Sciatic nerve (tissue), 2 donors: ENCODE results near the gene MAPKAP1. TPM values are rescaled to one million over a fixed set of nuclear protein-coding genes. Genes with fewer than 3 reads are reported as not detected.

Source experiments
- ATAC-seq: fragments of 200-7000 bp; cut with Tn5 transposase; one replicate; pipeline ENCODE4 v1.9.1; 2020; ENCODE audit warnings: mild to moderate bottlenecking, moderate library complexity
- DNase-seq: peaks from one replicate; pipeline ENCODE4 v3.0.0-alpha.2; 2020; ENCODE audit warnings: low spot score
- intact Hi-C: fragments of 100-400 bp; cut with DNase I; formaldehyde crosslinking; loops from one replicate; pipeline ENCODE4 v1.14.2; 2022
- total RNA-seq: library from RNA; stranded (reverse); fragmentation: NEBNext Ultra II Directional; extraction: Animal tissue kit (Norgen Biotek cat#: 25700); gene quantifications from one replicate; pipeline ENCODE4 v1.2.1, GENCODE V29; 2021
- donor health status: DM: no; HTN: no; CAD: no.
- donor health status: DM: no; HTN: no; CAD: no.

Gene MAPKAP1
- total RNA-seq, 1 donor from 2014 or later: 54.6 TPM

DNA sequence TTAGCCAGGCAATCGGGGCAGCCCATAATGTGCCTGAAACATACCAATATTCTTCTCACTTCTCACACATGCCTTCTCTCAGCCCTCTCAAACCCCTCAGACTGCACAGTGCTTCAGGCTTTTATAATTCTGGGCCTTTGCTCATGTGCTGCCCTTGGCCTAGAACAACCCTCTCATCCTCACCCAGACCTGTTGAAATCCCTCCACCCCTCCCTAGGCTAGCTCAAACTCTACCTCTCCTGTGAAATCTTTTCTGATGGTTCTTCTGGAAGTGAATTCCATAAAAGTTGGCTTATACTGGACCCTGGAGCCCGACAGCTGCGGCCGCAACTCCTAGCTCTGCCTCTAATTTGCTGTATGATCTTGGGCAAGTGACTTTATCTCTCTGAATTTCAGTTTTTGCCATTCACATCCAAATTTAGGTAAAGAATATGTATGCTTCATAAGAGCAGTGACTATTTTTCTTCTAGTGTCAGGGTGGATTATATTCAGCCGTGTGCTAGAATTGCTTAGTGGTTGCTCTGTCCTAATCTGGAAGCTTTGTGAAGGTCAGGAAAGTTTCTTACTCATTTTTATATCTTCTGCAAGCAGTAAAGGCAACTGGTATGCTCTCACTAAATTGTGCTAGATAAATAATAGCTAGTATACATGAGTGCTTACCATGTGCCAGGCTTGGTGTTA lies 221.4 kb downstream of the MAPKAP1 start:
- intact Hi-C loops: no loop called here
- ATAC-seq (peak; percentile 38), DNase-seq (no peak)

- ATAC-seq (peak; percentile 76), DNase-seq (no peak)
- intact Hi-C loops: no loop called here
Observed at GRCh38 chr9:125484350-125485282, 222.4 kb downstream of the MAPKAP1 start.

- ATAC-seq: no peak
- intact Hi-C loops: no loop called here
Observed at GRCh38 chr9:125483697-125484096, 223.3 kb downstream of the MAPKAP1 start.

DNA sequence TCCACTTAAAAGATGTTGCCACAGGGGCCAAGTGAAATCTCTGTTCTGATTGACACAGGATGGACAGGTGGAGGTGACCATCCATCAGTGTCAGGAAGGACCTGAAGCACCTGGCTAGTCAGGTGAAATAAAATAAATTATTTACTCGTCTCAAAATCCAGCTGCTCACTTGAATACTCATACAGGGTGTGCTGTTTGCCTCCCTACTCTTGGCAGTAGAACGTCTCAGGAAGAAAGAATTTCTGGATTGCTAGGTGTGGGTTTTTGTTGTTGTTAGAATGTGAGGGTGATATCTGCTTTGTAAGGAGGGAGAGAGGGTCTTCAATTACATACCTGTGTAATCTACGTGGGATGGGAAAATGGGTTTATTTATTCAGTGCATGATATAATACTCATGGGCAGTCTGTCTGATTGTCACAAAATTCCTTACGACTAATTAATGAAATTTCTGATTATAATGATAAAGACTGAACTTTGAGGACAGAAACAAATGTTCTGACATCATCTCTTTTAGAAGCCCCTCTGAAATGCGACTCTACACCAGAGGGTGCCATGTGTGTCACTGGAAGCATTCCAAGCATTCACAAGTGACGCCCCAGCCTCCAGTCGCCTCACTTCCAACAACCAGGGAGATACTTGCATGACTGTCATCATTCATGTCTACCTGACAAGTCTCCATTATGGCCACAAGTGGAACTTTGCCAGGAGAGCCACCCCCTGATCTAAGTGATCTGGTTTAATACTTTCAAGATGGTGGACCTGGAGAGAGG lies 227.0 kb downstream of the MAPKAP1 start:
- DNase-seq (no peak), ATAC-seq (no peak)
- intact Hi-C loops: no loop called here

More at GRCh38 chr9:125483697-125484096, 223.3 kb downstream of the MAPKAP1 start:
- no peak for DNase-seq

- no peak for DNase-seq
- intact Hi-C loops: no loop called here
- no peak for ATAC-seq
Observed at GRCh38 chr9:125477089-125477544, 229.9 kb downstream of the MAPKAP1 start.

DNA sequence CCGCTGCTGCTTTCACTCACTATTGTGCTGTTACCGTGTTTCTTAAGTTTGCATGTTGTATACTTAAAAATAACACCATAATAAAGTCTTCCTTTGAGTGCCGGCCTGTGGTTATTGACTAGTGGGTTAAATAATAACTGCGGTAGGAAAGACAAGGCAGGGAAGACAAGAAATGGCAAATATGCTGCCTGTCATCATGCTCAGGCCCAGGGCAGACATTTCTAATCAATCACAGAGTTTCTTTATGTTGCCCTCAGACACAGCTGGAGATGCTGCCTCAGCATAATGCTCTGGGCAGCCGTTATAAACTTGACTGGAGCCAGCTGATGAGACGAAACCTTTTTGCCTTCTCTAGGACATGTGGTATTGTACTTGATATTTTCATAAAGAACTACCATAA lies 230.4 kb downstream of the MAPKAP1 start:
- intact Hi-C loops: no loop called here
- DNase-seq: no peak
- ATAC-seq: no peak

DNA sequence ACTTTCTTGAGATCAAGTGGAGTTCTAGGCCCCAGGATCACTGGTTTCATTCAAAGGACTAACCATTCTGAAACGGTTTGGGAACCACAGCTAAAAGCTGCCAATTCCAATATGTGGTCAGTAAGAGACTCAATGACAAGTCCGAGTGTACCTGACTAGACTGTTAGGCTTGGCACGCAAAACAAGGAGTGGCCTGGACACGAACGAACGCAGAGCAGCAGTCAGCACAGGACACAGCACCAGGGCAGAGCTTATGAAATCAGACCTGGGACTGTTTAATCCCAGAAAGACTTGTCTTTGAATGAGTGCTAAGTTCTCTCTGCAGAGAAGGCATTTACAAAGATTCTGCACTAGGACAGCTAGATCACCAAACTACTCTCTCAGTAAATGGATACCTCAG lies 231.6 kb downstream of the MAPKAP1 start:
- intact Hi-C loops: no loop called here
- ATAC-seq (no peak), DNase-seq (no peak)

DNA sequence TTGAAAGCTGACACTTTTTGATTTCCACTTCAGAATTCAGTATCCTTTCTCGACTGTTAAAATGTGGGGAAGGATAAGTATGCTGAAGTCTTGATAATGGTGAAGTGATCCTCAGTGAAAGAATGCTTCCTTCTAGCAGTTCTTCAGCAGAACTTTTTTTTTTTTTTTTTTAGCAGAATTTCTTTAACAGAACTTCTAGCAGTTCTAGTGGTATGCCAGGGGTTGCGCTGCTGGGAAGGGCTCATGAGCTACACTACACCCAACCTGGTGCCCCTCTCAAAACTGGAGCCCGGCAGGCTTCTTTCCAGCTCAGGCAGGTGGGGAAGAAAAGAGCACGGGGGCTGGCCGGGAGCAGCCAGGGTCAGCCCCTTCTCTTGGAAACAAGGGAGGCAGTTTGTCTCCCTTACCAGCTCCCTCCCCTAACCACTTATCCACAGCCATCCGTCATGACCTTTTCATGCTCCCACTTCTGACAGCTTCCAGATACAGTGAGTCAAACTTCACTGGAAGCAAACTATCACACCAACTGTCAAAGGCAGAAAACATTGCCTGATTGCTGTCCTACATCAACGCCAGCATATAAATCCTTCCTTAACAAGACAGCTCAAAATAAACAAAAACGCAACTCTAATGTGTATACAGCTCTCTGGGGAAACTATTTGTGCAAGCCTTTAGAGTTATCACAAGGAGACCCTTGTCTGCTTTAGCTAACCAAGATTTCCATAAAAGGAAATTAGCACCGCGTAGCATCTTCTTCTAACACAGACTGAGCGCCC lies 233.9 kb downstream of the MAPKAP1 start:
- intact Hi-C loops: no loop called here
- peak; percentile 77 for ATAC-seq
- DNase-seq: no peak

- no peak for DNase-seq
- ATAC-seq: peak; percentile 11
- intact Hi-C loops: no loop called here
Observed at GRCh38 chr9:125472562-125472925, 234.5 kb downstream of the MAPKAP1 start.

- no peak for ATAC-seq
- DNase-seq: no peak
- intact Hi-C loops: no loop called here
Observed at GRCh38 chr9:125470767-125471580, 236.0 kb downstream of the MAPKAP1 start.

DNA sequence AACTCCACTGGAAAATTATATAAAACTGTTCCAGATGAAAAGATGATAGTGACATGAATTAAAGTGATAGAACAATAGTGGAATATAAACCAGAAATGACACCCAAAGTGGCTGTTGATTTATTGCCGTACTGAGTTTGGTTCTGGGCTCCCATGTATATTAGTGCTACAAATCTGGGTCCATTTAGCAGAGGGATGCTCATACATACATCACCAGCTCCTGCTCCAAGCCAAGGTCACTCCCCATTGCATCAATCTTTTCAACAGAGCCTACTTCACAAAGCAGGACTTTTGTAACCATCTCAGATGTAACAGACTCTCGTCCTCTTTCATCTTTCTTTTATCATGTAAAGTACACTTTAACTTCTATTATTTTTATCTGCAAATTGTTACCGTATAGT lies 236.8 kb downstream of the MAPKAP1 start:
- intact Hi-C loops: no loop called here
- DNase-seq (no peak), ATAC-seq (no peak)

- intact Hi-C loops: no loop called here
- DNase-seq (no peak), ATAC-seq (no peak)
Observed at GRCh38 chr9:125468646-125469045, 238.4 kb downstream of the MAPKAP1 start.

DNA sequence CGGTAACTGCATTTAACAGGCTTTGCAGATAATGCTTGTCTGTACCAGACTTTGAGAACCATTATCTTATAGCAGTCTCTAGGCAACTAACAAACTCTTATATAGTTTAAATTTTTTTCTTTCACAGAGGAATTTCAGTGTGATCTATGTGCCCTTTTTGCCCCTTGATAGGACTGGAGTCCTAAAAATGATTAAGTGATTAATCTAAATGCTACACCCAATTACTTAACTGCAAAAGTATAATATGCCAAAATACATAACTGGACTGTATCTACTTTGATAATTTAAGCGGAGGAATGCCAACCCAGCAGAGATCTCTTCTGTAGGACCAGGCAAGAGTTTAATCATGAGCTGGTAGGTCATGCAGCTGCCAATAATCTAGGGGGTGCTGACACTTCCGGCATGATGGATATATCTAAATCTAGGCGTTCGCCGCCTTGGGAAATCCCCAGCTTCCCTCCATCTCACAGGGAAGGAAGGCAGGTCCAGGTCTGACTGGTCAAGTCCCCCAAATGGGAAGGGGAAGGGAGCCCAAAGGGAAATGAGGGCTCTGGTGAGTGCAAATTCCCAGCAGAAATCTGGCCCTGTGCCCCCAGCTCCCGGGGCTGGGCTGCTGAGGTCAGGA lies 239.8 kb downstream of the MAPKAP1 start:
- ATAC-seq (no peak), DNase-seq (no peak)
- intact Hi-C loops: no loop called here

DNA sequence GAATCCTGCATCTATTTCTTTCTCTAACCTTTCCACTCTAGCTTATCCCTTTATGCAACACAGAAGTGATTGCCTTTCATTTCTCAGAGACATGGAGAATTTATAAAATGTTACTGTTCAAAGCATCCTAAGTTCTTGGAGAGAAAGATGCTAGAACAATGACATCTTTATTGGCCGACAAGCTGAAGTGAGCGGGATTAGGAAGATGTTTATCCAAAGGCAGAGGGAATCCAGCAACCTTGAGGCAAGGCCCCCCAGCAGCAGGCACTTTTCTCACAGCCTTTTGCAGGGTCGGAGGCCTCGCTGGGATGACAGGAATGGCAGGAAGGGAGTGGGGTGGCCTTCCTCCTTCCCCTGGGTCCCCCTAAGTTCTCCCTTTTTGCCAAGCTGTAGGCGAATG lies 240.6 kb downstream of the MAPKAP1 start:
- ATAC-seq: no peak
- intact Hi-C loops: no loop called here
- no peak for DNase-seq

- intact Hi-C loops: no loop called here
- no peak for DNase-seq
Observed at GRCh38 chr9:125464591-125465385, 242.2 kb downstream of the MAPKAP1 start.

DNA sequence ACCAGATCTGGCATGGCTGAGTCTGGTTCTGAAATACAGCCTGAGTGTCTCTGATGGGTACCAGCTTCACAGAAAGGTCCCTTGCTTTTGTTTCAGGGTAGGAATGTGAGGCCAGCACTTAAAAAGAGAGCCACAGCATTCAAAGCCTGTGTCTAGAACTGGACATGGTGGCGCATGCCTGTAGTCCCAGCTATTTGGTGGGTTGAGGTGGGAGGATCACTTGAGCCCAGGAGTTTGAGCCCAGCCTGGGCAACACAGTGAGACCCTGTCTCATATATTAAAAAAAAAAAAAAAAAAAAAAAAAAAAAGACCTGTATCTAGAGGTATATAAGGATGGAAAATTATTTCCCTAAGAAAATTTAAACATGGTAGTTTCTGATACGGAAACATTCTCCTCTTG lies 243.1 kb downstream of the MAPKAP1 start:
- intact Hi-C loops: no loop called here
- ATAC-seq: no peak

More at GRCh38 chr9:125464591-125465385, 242.2 kb downstream of the MAPKAP1 start:
- ATAC-seq: no peak

GRCh38 chr9:125462861-125463291 lies 244.1 kb downstream of the MAPKAP1 start:
- ATAC-seq (no peak), DNase-seq (no peak)
- intact Hi-C loops: no loop called here

More for the DNA sequence above, 243.1 kb downstream of the MAPKAP1 start:
- no peak for DNase-seq
